AG04450 (cell line): ENCODE measurements around the gene KRTAP25-1. TPM values are rescaled to one million over a fixed set of nuclear protein-coding genes. Genes with fewer than 3 reads are reported as not detected.

Experiments used
- CTCF ChIA-PET: fragments of 300-600, 350-600 bp; formaldehyde crosslinking; extraction: SDS; loops from one replicate; lab custom pipeline; 2022; ENCODE audit warnings: antibody characterized with exemption, inconsistent platforms; lab: Charles Lee
- POLR2A ChIA-PET: fragments of 350-600 bp; formaldehyde crosslinking; extraction: SDS; loops from one replicate; lab custom pipeline; 2021; ENCODE audit warnings: antibody characterized with exemption, inconsistent platforms; lab: Yijun Ruan, JAX
- DNase-seq: peaks from one replicate; pipeline ENCODE4 v3.0.0-alpha.2; 2011; ENCODE audit warnings: low read depth, low spot score
- H3K27ac ChIP-seq: one replicate; pipeline ENCODE4 v1.5.1; 2012; ENCODE audit warnings: low read depth, low read length, control low read depth
- H3K27me3 ChIP-seq: one replicate; pipeline ENCODE4 v1.6.0; 2012; ENCODE audit warnings: low read length; ENCODE audit not compliant: control insufficient read depth, insufficient read depth
- H3K4me3 ChIP-seq: 2 replicates; pipeline ENCODE4 v1.5.1; 2011; ENCODE audit warnings: mild to moderate bottlenecking, low read depth, low read length, control low read depth
- H3K9me3 ChIP-seq: 2 replicates; pipeline ENCODE4 v1.5.1; 2012; ENCODE audit warnings: low read length; ENCODE audit not compliant: control insufficient read depth, insufficient read depth
- CTCF ChIP-seq: IDR thresholded peaks from 2 replicates; pipeline ENCODE4 v1.5.1; 2011; ENCODE audit warnings: low read depth, low read length, control low read depth, inconsistent platforms
- polyA plus RNA-seq: library from polyadenylated mRNA; depleted of rRNA; stranded (reverse); fragments of >200 nt; gene quantifications from 2 replicates; pipeline ENCODE4 v1.2.3, GENCODE V29; 2011

The KRTAP25-1 gene
- polyA plus RNA-seq, 1 experiment = not detected

- ChIA-PET CTCF (no interaction called here), POLR2A (no interaction called here)
- no peak for DNase-seq
- TF ChIP-seq CTCF = no peak
- Histone ChIP-seq H3K4me3 (no peak overlapping the region), H3K27ac (no peak overlapping the region), H3K27me3 (no peaks in the 10 kb centered on the region), H3K9me3 (peaks cover 20% of the 10 kb centered on the region)
Measured at GRCh38 chr21:30271156-30271555, 18.2 kb downstream of the KRTAP25-1 start.

- POLR2A ChIA-PET = no interaction called here
- no peak for DNase-seq
- CTCF ChIA-PET = no interaction called here
- Histone ChIP-seq H3K9me3 (peaks cover 20% of the 10 kb centered on the region), H3K27me3 (no peaks in the 10 kb centered on the region), H3K4me3 (no peak overlapping the region), H3K27ac (no peak overlapping the region)
- TF ChIP-seq CTCF = no peak
Measured at GRCh38 chr21:30269803-30270530, 19.3 kb downstream of the KRTAP25-1 start.

- ChIA-PET CTCF (no interaction called here), POLR2A (no interaction called here)
- DNase-seq = no peak
- peaks cover 20% of the 10 kb centered on the region for H3K9me3 ChIP-seq
- no peak for TF ChIP-seq CTCF
- H3K4me3 ChIP-seq = no peak overlapping the region
- H3K27ac ChIP-seq = no peak overlapping the region
- H3K27me3 ChIP-seq = no peaks in the 10 kb centered on the region
Measured at GRCh38 chr21:30268608-30269197, 20.6 kb downstream of the KRTAP25-1 start.

- Histone ChIP-seq H3K27ac (no peak overlapping the region), H3K9me3 (peaks cover 11% of the 10 kb centered on the region; the same call in 1 of the 2 replicates), H3K4me3 (no peak overlapping the region), H3K27me3 (no peaks in the 10 kb centered on the region)
- ChIA-PET CTCF (interaction anchor here (0.6 kb wide), 1 partner anchor 1168 kb away, joined by 8 read pairs; no protein-coding TSS in a partner anchor), POLR2A (no interaction called here)
- no peak for TF ChIP-seq CTCF
- no peak for DNase-seq
Measured at GRCh38 chr21:30257773-30258172, 31.5 kb downstream of the KRTAP25-1 start.

GRCh38 chr21:30256100-30256499 lies 33.2 kb downstream of the KRTAP25-1 start:
- no peak overlapping the region for H3K27ac ChIP-seq
- H3K9me3 ChIP-seq = peaks cover 7% of the 10 kb centered on the region; the same call in 1 of the 2 replicates
- ChIA-PET POLR2A (no interaction called here), CTCF (no interaction called here)
- no peaks in the 10 kb centered on the region for H3K27me3 ChIP-seq
- H3K4me3 ChIP-seq = no peak overlapping the region
- no peak for TF ChIP-seq CTCF
- DNase-seq = no peak
